SU-DHL-6 (cell line): Measurements from ENCODE around the gene TPRA1.

Experiments used
- H2AFZ ChIP-seq: fragments of 200-600 bp; sonication (generic); 2 replicates; pipeline ENCODE4 v1.6.1; 2014; ENCODE audit warnings: low read depth, mild to moderate bottlenecking, moderate library complexity, mixed read lengths, antibody characterized with exemption, low read length; ENCODE audit not compliant: severe bottlenecking
- H3F3A ChIP-seq: fragments of 200-600 bp; shearing (Covaris generic); 2 replicates; pipeline ENCODE4 v1.6.0; 2016; ENCODE audit warnings: antibody characterized with exemption, mild to moderate bottlenecking; ENCODE audit not compliant: insufficient read depth
- H3K27ac ChIP-seq: fragments of 200-600 bp; sonication (generic); 2 replicates; pipeline ENCODE4 v1.5.1; 2016; ENCODE audit warnings: low read depth, mild to moderate bottlenecking, low read length, moderate library complexity, mixed read lengths
- H3K27me3 ChIP-seq: fragments of 200-600 bp; sonication (generic), shearing (Covaris generic); 2 replicates; pipeline ENCODE4 v1.6.0; 2014; ENCODE audit warnings: mild to moderate bottlenecking, low read length
- H3K36me3 ChIP-seq: fragments of 200-600 bp; sonication (generic); 2 replicates; pipeline ENCODE4 v1.6.1; 2014; ENCODE audit warnings: mild to moderate bottlenecking, low read length, mixed read lengths
- H3K4me2 ChIP-seq: fragments of 300-600, 200-600 bp; shearing (Covaris generic), sonication (generic); 2 replicates; pipeline ENCODE4 v1.6.0; 2014; ENCODE audit warnings: low read length, low read depth, mild to moderate bottlenecking; ENCODE audit not compliant: poor library complexity, severe bottlenecking
- H3K4me3 ChIP-seq: fragments of 200-600 bp; sonication (generic); 2 replicates; pipeline ENCODE4 v1.5.1; 2014; ENCODE audit warnings: antibody characterized with exemption, low read length, mild to moderate bottlenecking, mixed read lengths; ENCODE audit not compliant: insufficient read depth, poor library complexity, severe bottlenecking
- H3K79me2 ChIP-seq: fragments of 200-600 bp; sonication (generic); 2 replicates; pipeline ENCODE4 v1.6.1; 2014; ENCODE audit warnings: mild to moderate bottlenecking, low read length, moderate library complexity; ENCODE audit not compliant: insufficient read depth
- H3K9ac ChIP-seq: fragments of 200-600 bp; sonication (generic); 2 replicates; pipeline ENCODE4 v1.7.0; 2014; ENCODE audit warnings: mild to moderate bottlenecking, low read length
- H3K9me2 ChIP-seq: fragments of 200-600 bp; sonication (generic); replicated peaks from 2 replicates; pipeline ENCODE4 v1.6.1; 2014; ENCODE audit warnings: low read length; ENCODE audit not compliant: insufficient read depth
- H3K9me3 ChIP-seq: fragments of 200-600 bp; sonication (generic); 2 replicates; pipeline ENCODE4 v1.6.1; 2014; ENCODE audit warnings: low read length, mixed read lengths; ENCODE audit not compliant: insufficient read depth
- H4K20me1 ChIP-seq: fragments of 200-600 bp; sonication (generic); 2 replicates; pipeline ENCODE4 v1.6.1; 2014; ENCODE audit warnings: low read depth, mild to moderate bottlenecking, antibody characterized with exemption, low read length, moderate library complexity, mixed read lengths
- CTCF ChIP-seq: fragments of 200-600 bp; sonication (generic); IDR thresholded peaks from one replicate; pipeline ENCODE4 v1.5.1; 2017; ENCODE audit warnings: antibody characterized with exemption, mild to moderate bottlenecking, low read length, moderate library complexity; ENCODE audit not compliant: insufficient read depth, poor library complexity, severe bottlenecking
- EZH2phosphoT487 ChIP-seq: fragments of 200-600 bp; sonication (generic), shearing (Covaris generic); conservative IDR thresholded peaks from 2 replicates; pipeline ENCODE4 v1.6.1; 2018; ENCODE audit warnings: mild to moderate bottlenecking, antibody characterized with exemption, low read length, moderate library complexity, mixed read lengths

TPRA1 gene

GRCh38 chr3:127569160-127569559 lies 21.4 kb downstream of the TPRA1 start:
- no peaks in the 10 kb centered on the region for H3K36me3 ChIP-seq
- no peak overlapping the region for H3K4me3 ChIP-seq
- no peaks in the 10 kb centered on the region for H3K27me3 ChIP-seq
- no peaks in the 10 kb centered on the region for H3K9me3 ChIP-seq
- H3F3A ChIP-seq: no peaks in the 10 kb centered on the region
- no peaks in the 10 kb centered on the region for H4K20me1 ChIP-seq
- no peak overlapping the region for H3K27ac ChIP-seq
- no peak overlapping the region for H3K9ac ChIP-seq
- H2AFZ ChIP-seq: no peak overlapping the region
- TF ChIP-seq CTCF (no peak), EZH2phosphoT487 (no peak)
- no peak overlapping the region for H3K4me2 ChIP-seq
- H3K9me2 ChIP-seq: no peaks in the 10 kb centered on the region
- no peaks in the 10 kb centered on the region for H3K79me2 ChIP-seq

GRCh38 chr3:127568586-127568985 lies 21.9 kb downstream of the TPRA1 start:
- H3K9me3 ChIP-seq: no peaks in the 10 kb centered on the region

GRCh38 chr3:127566833-127567232 lies 23.7 kb downstream of the TPRA1 start:
- no peak for TF ChIP-seq CTCF
- no peak for TF ChIP-seq EZH2phosphoT487
- H4K20me1 ChIP-seq: no peaks in the 10 kb centered on the region
- no peak overlapping the region for H3K27ac ChIP-seq
- H3K4me3 ChIP-seq: no peak overlapping the region
- no peak overlapping the region for H3K4me2 ChIP-seq
- no peaks in the 10 kb centered on the region for H3F3A ChIP-seq
- H3K36me3 ChIP-seq: no peaks in the 10 kb centered on the region
- no peaks in the 10 kb centered on the region for H3K27me3 ChIP-seq
- no peaks in the 10 kb centered on the region for H3K9me3 ChIP-seq
- no peak overlapping the region for H2AFZ ChIP-seq
- no peaks in the 10 kb centered on the region for H3K79me2 ChIP-seq
- H3K9me2 ChIP-seq: no peaks in the 10 kb centered on the region
- H3K9ac ChIP-seq: no peak overlapping the region

More at GRCh38 chr3:127568586-127568985, 21.9 kb downstream of the TPRA1 start:
- Histone ChIP-seq H3K4me2 (no peak overlapping the region), H4K20me1 (no peaks in the 10 kb centered on the region), H3K79me2 (no peaks in the 10 kb centered on the region), H3F3A (no peaks in the 10 kb centered on the region), H3K27ac (no peak overlapping the region), H3K9ac (no peak overlapping the region), H3K36me3 (no peaks in the 10 kb centered on the region), H3K9me2 (no peaks in the 10 kb centered on the region), H3K27me3 (no peaks in the 10 kb centered on the region), H3K4me3 (no peak overlapping the region), H2AFZ (no peak overlapping the region)
- TF ChIP-seq EZH2phosphoT487: no peak
- TF ChIP-seq CTCF: no peak
